ENCODE measurements around the gene NDE1.
"Not testable (repeated sequence)": the region's sequence is repeated elsewhere in the genome, so short reads cannot be mapped to it uniquely, and the experiment has no call there.

The NDE1 gene, protein sequence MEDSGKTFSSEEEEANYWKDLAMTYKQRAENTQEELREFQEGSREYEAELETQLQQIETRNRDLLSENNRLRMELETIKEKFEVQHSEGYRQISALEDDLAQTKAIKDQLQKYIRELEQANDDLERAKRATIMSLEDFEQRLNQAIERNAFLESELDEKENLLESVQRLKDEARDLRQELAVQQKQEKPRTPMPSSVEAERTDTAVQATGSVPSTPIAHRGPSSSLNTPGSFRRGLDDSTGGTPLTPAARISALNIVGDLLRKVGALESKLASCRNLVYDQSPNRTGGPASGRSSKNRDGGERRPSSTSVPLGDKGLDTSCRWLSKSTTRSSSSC

DNA sequence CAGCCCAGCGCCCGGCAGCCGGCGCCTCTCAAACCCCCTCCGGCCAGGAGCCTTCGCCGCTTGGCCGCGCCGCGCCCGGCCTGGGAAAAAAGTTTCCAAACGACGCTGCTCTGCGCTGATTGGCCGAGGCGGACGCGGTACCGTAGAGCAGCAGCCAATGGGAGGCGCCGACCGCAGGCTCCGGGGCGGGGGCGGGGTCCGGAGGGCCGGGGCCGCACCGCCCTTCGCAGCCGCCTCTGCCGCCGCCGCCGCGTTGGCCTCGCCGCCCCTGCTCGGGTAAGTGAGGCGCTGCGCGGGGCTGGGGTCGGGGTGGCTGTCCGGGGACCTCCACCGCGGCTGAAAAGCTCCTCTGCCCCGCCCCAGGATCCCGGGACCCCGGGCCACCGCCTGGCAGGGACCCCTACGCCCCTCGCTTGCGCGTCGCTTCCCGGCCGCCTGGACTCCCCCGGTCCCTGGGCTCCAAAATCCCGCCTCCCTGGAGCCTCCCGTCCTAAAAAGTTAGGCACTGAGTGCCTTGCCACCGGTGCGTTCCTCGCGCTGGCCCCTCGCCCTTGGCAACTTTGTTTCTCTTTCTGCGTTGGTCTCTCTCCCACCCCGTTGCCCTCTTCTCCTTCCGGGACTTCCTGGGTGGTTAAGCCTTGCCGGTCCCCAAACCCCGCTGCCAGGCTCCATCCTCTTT lies at the start of gene NDE1:
NDE1 (plus strand) TSS at position 227 of the 679 bp plus-strand sequence. CDS start 14,534 bp downstream, outside the sequence.
- DNase-seq = peak; percentile 85

DNA sequence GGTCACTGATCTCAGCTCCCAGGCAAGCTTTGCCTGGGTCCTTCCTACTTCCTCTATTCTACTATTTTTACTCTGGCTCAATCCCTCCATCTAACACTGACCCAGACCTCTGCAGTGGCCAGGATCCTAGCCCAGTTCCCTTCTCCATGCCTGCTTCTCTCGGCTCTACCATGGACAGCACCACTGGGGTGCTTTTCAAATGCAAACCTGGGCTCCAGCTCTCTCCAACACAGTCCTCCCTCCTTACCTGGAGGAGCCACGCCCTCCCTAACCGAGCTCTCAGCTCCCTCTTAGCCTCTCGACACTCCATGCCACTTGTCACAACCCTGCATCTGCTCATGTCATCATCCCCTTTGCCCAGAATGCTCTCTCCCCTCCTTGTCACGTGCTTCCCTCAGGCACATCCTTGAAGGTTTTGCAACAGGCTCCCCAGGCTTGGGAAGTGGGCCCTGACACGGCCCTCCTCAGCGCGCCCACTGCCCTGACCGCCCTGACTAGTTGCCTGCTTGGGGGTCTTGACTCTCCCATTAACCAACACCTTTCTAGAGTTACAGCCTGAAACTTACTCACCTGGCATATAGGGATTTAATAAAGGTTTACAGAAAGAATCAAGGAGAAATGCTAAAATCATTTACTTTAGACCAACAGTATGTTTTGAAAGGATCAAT lies 48.7 kb upstream of the NDE1 start:
- DNase-seq = no peak

DNA sequence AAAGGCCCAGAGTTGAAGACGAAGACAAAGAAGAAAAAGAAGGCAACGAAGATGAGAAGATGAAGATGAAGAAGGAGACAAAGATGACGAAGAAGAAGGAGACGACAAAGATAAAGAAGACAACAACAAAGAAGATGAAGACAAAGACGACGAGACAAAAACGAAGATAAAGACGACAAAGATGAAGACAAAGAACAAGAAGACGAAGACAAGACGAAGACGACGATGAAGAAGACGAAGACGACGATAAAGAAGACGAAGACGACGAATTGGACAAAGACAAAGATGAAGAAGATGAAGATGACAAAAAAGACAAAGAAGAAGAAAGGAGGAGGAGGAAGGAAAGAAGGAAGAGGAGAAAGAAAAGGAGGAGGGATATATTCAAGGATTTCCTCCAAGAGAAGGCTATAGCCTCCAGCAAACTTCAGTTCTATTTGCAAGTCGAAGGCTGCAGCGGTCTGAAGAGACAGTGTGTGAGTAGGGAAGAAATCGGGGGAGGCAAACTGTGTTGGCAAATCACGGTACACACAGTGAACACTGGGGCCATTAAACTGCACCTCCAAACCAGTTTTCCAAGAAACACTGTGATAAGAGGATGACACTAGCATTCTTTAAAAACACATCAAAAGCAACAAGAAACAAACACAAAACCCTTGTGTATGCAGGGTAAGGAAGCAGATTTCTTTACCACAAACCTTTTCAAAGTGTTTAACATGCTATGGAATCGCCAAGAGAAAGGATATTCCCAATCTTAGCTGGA lies 47.6 kb upstream of the NDE1 start:
- DNase-seq = no peak

DNA sequence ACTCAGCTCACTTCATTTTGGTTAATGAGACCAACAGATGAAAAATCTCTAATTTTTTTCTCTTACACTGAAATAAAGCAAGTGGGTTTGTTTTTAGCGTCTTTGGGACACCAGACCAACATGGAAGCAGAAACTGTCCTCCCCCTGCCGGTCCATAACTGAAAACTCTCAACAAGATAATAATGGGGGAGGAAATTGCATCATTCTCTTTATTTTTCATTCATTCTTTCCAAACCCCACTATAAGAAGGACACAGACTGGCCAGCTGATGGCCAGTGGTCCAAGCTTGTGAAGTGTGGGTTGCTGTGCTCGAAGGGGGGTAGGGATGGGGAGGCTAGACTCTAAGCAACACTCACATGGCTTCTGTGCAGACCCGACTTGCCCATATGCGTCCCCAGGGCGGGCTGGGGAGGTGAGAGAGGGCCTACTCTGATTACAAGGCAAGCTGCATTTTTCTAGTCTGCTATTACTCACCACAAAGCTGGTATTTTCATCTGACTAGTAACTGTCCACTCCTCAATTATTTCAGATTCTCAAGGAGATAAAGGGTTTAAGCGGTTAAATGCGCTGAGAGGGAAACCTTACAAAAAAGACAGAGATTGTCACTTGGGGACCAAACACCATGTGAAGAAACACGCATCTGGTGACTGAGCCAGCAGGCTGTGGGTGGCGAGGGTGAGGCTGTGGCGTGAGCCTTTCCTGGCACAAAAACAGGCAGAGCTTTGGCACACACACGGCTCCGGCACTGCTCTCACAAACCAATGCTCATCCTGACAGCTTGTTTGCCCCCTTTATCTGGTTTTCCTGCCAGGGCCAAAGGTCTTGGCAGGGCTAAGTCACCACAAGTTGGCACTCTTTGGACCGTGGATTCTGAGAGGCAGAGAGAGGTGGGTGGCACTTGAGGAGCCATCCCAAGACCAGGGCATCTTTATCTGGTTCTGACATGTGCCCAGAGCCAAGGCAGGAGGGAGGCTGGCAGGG lies 45.3 kb upstream of the NDE1 start:
- no peak for DNase-seq

DNA sequence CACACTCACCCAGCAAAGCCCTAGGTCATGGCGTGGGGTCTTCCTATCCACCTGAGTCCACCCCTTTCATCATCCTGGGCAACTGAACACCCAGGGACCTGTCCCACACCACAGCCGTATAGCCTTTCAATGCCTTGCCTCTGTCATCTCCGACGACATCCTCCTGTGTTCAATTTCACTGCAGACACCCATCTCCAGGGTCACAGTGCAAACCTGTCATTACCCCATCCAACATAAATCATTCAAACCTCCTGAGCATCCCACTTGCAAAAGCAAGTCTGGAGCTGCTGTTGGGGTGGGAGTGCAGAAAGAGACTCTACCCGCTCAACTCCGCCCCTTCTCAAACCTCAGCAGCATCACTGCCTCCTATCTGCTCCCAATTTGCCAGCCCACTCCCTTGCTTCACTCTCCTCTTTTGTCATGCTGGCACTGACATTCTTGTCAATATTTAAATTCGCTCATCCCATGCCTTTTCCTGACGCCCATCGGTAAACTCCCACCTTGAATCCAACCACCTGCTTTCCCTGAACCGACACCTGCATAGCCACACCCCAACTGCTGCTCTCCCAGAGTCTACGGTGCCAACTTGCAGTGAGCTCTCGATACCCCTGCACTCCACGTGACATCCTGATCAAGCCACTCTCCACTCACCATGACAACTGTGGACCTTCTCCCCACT lies 44.1 kb upstream of the NDE1 start:
- no peak for DNase-seq

DNA sequence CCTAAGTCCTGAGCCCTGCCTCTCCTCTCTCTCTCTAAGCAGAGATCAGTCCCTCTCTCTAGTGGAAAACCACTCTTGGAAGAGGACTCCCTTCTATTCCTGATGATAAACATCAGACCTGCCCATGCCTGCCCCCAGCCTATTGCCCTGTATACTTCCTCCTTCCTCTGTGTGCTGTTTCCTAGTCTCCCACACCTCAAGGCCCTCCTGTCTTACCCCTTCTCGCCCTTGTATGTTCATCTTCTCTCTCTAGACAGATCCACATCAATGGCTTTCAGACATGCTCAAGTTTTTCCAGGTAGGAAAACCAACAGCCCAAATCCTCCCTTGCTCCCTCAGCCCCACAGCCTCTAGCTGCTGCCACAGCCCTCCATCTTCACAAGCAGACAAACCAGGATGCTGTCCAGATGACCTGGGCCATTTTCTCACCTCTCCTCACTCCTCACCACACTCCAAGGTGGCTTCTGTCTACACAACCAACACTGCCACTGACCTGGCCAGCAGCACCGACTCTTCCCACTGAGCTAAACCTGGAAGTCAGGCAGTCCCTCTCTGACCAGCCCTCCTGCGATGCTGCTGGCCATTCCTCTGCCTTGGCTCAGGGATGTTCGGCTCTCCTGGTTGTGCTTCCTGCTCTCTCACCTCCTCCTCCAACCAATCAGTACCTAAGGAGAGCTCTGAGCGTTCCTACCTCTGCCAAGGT lies 43.4 kb upstream of the NDE1 start:
- no peak for DNase-seq

DNA sequence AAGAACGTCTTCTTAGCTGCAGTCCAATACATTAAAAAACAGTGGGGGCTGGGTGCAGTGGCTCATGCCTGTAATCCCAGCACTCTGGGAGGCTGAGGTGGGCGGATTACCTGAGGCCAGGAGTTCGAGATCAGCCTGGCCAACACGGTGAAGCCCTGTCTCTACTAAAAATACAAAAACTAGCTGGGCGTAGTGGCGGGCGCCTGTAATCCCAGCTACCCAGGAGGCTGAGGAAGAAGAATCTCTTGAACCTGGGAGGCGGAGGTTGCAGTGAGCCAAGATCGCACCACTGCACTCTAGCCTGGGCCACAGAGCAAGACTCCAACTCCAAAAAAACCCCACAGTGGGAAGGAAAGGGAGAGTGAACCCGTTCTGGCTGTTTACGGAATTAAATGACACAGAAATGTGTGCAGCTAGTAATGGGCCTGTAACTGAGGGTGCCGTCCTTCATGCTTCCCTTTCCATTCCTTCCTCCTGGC lies 42.8 kb upstream of the NDE1 start:
- not testable (repeated sequence) for DNase-seq

DNA sequence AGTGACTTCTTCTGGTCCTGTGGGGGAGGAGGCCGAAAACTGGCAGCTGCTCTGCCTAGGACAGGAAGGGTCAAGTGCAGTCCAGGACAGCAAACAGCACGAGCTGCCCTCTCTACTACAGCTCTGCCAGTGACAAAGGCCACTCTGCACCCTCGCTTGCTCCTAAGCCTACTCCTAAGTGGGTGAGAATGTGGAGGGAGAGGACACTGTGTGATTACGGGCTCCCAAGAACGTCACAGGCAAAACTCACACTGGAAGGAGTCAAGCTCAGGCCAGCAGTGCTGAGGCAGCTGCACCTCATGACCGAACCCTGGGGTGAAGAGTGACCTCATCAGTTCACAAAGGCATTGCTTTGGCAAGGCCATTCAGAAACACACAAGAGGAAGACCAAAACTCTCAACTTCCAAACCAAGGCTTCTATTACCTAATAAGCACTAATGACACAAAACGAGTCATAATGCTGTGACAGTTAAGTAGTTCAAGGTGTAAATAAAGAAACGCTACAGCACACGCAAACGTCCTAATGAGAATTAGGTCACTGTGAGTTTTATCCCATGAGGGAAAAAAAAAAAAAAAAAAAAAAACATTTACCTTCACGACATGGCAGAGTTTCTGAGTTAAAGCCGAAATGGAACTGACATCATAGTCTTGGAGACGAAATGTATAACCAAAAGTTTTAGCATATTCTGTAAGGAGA lies 42.2 kb upstream of the NDE1 start:
- no peak for DNase-seq

DNA sequence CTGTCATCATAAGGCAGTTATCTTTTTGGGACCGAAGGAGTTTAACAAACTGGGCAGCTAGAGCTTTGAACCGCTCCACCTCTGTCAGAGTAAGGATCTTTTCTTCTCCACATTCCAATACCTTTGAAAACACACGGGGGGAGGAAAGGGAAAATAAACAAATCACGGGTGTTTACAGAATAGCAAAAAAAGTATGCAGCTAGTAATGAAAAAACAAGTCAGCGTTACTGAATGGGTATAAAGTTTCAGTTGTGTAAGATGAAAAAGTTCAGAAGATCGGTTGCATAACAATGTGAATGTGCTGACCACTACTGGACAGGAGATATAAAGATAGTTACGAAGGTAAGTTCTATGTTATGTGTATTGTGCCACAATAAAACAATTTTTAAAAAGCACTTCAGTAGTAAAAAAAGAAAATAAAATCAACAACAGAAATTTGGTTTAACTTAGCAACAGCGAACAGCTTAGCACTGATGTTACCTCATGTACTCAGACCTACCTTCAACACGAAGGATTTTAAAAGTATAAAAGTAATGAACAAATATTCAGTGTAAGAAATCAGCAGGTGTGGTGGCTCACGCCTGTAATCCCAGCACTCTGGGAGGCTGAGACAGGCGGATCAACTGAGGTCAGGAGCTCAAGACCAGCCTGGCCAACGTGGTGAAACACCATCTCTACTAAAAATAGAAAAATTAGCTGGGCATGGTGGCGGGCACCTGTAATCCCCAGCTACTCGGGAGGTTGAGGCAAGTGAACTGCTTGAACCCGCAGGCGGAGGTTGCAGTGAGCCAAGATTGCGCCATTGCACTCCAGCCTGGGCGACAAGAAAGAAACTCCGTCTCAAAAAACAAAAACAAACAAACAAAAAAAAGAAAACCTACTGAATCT lies 41.4 kb upstream of the NDE1 start:
- DNase-seq = no peak

DNA sequence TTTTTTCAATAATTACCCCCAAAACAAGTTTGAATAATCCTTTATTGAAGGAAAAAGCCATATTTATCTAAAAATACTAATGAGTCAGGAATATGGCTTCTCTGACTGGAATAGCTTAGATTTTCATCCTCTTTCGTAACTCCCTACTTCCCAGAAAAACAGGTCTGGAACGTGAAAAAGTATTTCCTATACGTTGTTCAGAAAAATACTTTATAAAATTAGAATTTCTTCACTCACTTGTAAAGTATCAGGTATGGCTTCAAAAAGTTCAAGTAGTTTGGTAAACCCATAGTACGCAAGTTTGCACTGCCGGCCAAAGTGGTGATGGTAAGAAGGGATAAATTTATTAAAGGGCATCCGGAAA lies 40.8 kb upstream of the NDE1 start:
- DNase-seq = no peak

DNA sequence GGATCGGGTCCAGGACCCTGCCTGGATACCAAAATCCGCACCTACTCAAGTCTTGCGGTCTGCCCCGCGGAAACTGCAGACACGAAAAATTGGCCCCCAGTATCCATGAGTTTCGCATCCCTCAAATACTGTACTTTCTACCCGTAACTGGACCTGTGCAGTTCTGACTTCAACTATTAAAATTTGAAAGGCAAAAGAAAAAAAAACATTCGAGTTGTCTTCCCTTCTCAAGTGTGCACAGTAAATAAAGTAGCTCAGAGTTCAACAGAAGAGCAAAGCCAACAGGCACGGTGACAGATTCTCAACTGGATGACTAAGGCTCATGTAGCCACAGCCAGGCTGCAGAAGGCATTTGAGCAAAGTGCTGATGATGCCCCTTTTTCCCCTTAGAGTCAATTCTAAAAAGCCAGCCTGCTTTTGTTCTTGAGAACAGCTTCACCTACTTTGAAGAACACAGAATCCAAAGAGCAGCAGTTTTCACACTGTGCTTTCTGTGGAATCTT lies 39.6 kb upstream of the NDE1 start:
- peak; percentile 49 for DNase-seq

DNA sequence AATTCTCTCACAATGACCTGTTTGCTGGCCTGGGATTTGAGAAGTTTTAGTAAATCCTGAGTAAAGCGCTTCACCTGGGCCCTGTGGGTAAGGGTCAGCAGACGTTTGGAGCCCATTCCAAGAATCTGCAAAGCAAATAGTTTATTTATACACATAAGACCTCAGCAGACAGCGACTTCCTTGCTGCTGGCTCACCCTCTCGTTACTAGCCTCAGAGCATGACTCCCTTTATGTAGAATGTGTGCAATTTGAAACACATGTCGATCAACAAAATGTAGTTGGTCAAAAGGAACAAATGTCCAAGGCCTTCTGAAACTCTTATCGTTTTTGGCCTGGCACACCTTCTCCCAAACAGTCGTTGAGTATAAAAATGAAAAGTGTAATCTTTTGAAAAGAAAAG lies 38.4 kb upstream of the NDE1 start:
- no peak for DNase-seq

DNA sequence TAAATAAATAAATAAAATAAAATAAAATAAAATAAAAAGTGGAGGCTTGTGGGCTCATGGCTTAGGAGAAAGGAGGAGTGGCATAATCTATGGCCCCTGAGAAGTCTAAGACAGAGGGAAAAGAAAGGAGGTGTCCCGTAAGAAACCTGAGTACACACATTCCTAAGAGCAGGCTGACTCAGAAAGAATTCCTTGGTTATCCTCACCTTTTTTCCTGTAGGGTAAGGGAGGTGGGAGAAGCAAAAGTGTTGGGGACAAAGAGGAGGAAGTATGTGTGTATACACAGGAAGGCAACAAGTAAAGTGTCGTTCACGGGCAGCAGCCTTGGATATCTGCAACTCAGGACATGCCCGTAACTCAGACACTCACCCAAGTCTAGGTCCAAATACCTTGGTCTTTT lies 36.4 kb upstream of the NDE1 start:
- no peak for DNase-seq

DNA sequence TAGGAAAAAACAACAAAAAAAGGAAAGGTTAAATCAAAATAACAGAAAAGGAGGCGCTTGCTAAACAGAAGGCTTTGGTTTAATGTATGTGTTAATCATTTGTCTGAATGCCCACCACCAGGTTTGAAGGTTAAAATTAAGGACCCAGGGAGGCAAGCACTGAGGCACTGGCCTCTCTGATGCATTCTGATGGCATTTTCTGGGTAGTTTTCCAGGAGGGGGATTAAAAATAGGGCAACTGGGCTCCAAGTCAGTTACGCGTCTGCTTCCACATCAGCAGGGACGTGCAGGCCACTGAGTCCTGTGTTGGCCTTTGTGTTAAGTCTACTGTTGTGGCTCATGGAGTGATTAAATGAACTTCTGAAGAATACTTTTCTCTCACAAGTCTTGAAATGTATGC lies 34.0 kb upstream of the NDE1 start:
- DNase-seq = no peak

DNA sequence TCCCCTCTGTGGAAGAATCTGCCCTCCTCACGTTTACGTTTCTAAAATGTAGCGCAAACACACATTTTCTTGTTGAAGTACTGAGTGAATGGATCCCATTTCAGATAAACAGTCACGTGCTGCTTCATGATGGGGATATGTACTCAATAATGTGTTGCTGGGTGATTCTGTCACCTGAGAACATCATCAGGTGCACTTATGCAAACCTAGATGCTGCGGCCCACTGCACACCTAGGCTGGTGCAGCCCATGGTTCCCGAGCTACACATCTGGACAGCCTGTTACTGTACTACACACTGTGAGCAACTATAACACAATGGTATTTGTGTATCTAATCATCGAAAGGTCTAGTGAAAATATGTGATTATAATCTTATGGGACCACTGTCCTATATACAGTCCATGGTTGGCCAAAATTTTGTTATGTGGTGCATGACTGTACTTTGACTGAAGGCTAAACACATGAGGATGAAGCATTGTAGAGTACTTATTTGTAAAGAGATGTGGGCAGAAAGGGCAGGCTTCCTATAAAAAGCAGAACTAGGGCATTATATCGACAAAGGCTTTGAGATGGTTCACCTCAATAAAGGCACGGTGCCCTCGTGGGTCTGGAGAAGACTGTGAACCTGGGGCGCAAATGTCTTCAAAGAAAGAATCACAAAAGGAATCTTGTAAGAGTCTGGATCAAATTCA lies 33.4 kb upstream of the NDE1 start:
- no peak for DNase-seq

DNA sequence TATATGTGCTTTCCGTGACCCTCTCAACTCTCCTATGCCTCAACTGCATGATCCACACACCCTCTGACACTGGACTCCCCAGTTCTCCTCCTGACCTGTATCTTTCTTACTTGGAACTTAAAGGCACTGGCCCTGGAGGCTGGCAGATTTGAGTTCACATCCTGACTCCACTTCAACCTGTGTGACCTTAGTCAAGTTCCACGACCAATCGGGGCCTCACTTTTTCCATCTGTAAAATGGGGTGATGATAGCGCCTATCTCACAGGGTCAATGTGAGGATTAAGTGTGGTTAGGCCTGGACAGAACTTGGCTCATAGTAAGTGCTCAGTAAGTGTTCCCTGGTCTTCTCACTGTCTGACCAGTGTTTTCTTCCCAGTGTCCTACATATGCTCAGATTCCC lies 32.1 kb upstream of the NDE1 start:
- DNase-seq = no peak

DNA sequence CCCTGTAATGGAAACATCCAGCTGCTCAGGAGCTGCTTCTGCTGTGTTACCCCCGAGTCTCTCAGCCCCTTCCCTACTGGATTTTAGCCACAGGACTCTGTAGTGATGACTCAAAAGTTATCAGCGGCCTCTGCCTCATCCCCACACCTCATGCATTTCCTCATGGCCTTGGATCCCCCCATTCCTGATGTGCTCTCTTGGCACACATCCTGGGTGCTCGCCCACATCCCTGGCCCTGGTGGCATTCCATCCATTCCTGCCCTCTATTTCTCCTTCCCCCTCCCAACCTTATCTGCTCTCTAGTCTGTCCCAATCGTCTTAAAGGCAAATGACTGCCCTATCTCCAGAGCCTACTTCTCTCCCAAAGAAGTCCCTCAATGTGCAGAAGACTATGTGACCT lies 31.7 kb upstream of the NDE1 start:
- no peak for DNase-seq

DNA sequence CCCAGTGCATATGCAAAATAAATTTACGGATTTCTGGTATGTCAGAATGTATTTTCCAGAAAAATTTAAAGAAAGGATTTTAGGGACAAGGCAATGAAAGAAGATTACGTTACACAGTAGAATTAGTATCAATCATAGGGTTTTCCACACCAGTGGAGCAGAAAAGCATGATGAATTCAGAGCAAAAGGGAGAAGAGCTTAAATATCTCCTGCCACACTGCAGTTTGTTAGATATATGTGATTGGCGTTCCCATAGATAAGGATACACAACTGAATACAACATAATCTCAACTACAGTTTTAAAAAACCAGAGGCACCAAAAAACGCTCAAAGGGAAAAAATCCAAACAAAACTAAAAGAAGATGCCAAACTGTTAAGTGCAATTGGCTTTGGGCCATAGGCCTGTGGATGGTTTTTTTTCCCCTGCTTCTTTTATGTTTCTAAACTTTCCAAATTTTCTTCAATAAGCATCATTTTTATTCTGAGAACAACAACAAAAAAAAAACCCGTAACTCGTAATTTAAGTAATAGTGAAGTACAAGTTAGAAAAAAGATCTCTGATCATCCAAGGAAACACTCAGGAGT lies 29.3 kb upstream of the NDE1 start:
- no peak for DNase-seq

Data from stimulated activated CD4-positive, alpha-beta T cell treated with anti-CD3 and anti-CD28 coated beads, Interleukin-1b, Interleukin-23, amount 100 ng/mL, for 48 hours (primary cell).